ENCODE results near the gene NPAS2. TPM values are rescaled to one million over a fixed set of nuclear protein-coding genes. Genes with fewer than 3 reads are reported as not detected.

NPAS2 gene
- total and polyA plus RNA-seq, 2 of the 8 experiments (the other 6 are each of a cell fraction or from before 2014, with no cell fraction given), result 1.8 to 1.9 TPM

DNA sequence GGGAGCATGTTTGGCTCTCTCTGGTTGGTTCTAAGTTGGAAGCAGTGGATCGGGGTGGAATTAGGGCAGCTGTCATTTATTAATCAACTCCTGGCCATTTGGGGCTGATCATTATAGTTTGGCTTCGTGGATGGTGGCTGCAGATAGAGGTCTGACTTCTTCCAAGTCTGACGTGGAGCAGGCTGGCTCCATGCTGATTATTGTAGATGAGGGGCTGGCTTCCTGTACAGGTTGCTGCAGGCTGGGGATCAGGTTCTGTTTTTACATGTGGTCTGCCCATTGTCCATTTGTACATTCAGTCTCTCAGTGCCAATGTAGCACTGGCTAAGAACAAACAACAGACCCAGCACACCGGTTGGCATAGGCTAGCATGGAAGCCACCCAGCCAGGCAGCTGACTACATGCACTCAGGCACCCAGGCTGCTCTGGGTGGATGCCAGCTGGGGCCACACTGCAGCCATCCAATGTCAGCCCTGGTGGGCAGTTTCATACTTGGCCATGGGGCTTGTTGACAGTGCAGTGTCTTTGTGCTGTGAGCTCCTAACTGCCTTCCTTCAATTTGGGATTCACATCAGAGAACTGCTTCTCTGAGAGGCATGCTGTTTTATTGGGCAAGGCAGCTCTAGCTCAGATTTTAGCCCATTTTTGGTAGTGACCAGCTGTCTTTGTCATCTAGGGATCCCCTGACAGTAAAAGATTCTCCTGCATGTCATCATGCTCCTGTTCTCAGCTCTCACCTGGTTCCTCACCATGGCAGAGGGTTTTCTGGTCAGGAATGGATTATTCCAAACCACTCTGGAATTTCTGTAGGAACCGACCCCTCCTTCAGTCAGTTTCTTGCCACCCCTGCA lies 25.4 kb downstream of the NPAS2 start:
- Histone ChIP-seq H2BK15ac (ENCODE audit: low read length) (no peak overlapping the region), H4K20me1 (replicated peaks in 1 of 2; ENCODE audit: control insufficient read depth in 1 of 2, insufficient read depth in 2 of 2, low read length in 2 of 2) (no peaks in the 10 kb centered on the region), H4K5ac (ENCODE audit: insufficient read length, low read depth, low read length) (no peak overlapping the region), H3K4me2 (ENCODE audit: insufficient read depth in 1 of 2, low read depth in 2 of 2, low read length in 2 of 2) (no peak overlapping the region), H3K9ac (replicated peaks in 1 of 4; ENCODE audit: extremely low read depth in 1 of 4, low read depth in 3 of 4, low read length in 3 of 4) (no peak overlapping the region), H3K56ac (replicated peaks; ENCODE audit: insufficient read length, low read depth, low read length) (no peak overlapping the region), H4K91ac (replicated peaks; ENCODE audit: insufficient read length, low read length) (peak overlapping the region; percentile 46), H2AK5ac (ENCODE audit: low read depth, low read length) (no peak overlapping the region), H2BK5ac (ENCODE audit: low read depth, low read length) (no peak overlapping the region), H2AFZ (ENCODE audit: low read length) (no peak overlapping the region), H3K4ac (replicated peaks; ENCODE audit: insufficient read length, low read depth, low read length) (no peak overlapping the region), H2BK12ac (ENCODE audit: low read depth, low read length) (no peak overlapping the region), H3K4me1 (replicated peaks in 1 of 4; ENCODE audit: control insufficient read depth in 3 of 4, insufficient read depth in 4 of 4, low read length in 3 of 4) (no peaks in the 10 kb centered on the region), H2BK20ac (ENCODE audit: low read length) (no peak overlapping the region), H4K8ac (ENCODE audit: extremely low read depth, insufficient read depth, low read length) (no peak overlapping the region; the same call in 1 of the 2 replicates), H3K14ac (ENCODE audit: insufficient read length) (no peak overlapping the region), H3K18ac (ENCODE audit: extremely low read depth, low read length) (no peak overlapping the region), H3K4me3 (ENCODE audit: extremely low read depth in 1 of 4, insufficient read depth in 2 of 4, low read depth in 3 of 4, low read length in 4 of 4) (no peak overlapping the region), H3K36me3 (ENCODE audit: control insufficient read depth in 2 of 4, insufficient read depth in 4 of 4, low read length in 3 of 4) (no peaks in the 10 kb centered on the region), H3K79me2 (ENCODE audit: control insufficient read depth in 1 of 2, insufficient read depth in 2 of 2, low read length in 2 of 2) (no peaks in the 10 kb centered on the region), H3K23me2 (ENCODE audit: low read depth, low read length) (no peaks in the 10 kb centered on the region), H3K9me3 (ENCODE audit: insufficient read depth in 2 of 2, low read depth in 1 of 2, low read length in 1 of 2) (no peaks in the 10 kb centered on the region), H3K27me3 (replicated peaks in 1 of 4; ENCODE audit: control insufficient read depth in 3 of 4, extremely low read depth in 1 of 4, insufficient read depth in 3 of 4, low read length in 3 of 4) (no peaks in the 10 kb centered on the region), H3K79me1 (ENCODE audit: low read depth, low read length) (no peaks in the 10 kb centered on the region), H2BK120ac (replicated peaks; ENCODE audit: low read depth, low read length) (no peak overlapping the region), H3K23ac (ENCODE audit: insufficient read length) (no peak overlapping the region), H3K27ac (ENCODE audit: low read depth, low read length) (no peak overlapping the region)
- FAIRE-seq, result no peak
- ChIA-PET CTCF (ENCODE audit: partially characterized antibody) (interaction anchor here (1.3 kb wide), 1 partner anchor 11 kb away, joined by 4 read pairs; no protein-coding TSS in a partner anchor), POLR2A (ENCODE audit: partially characterized antibody) (interaction anchor here (1.0 kb wide), 1 partner anchor 161 kb away, joined by 3 read pairs; no protein-coding TSS in a partner anchor)
- DNase-seq (ENCODE audit: low read depth in 1 of 2, low spot score in 2 of 2), result no peak
- 90% methylated on average over 5 of the region's 5 CpGs; no CpG with 5 or more reads in 1 of the 2 experiments for WGBS, 2 experiments (ENCODE audit: extremely low coverage in 1 of 2, insufficient coverage in 1 of 2, insufficient read length in 1 of 2, insufficient replicate concordance in 2 of 2, low coverage in 1 of 2, low lambda C conversion rate in 2 of 2, missing lambda C conversion rate in 1 of 2)
- TF ChIP-seq CHD1 (IDR thresholded peaks at IDR 0.05; ENCODE audit: low read depth, low read length), result no peak
- TF ChIP-seq BACH1 (IDR thresholded peaks at IDR 0.05; ENCODE audit: low read length), result no peak
- no peak for TF ChIP-seq TCF12 (IDR thresholded peaks at IDR 0.05; ENCODE audit: low read depth, low read length)
- no peak for TF ChIP-seq CEBPB (IDR thresholded peaks at IDR 0.05; ENCODE audit: low read depth, low read length)
- TF ChIP-seq CTBP2 (IDR thresholded peaks at IDR 0.05; ENCODE audit: borderline replicate concordance, insufficient read depth, insufficient read length, low read length), result no peak
- no peak for TF ChIP-seq POLR2AphosphoS5 (IDR thresholded peaks at IDR 0.05; ENCODE audit: low read depth, low read length)
- TF ChIP-seq TAF7 (optimal IDR thresholded peaks at IDR 0.05; ENCODE audit: borderline replicate concordance, low read depth, low read length), result no peak
- no peak for TF ChIP-seq POLR2A (IDR thresholded peaks at IDR 0.05; ENCODE audit: control extremely low read depth in 1 of 2, low read depth in 2 of 2, low read length in 2 of 2)

Measured in H1 (cell line).